D721Med (cell line): ENCODE measurements around the gene BAHCC1.

ENCODE experiments used
- DNase-seq: peaks from one replicate; pipeline ENCODE4 v3.0.0; 2011; ENCODE audit warnings: low spot score; ENCODE audit not compliant: insufficient read length
- FAIRE-seq: peaks from 2 replicates; lab custom pipeline; 2011; peaks lifted over from hg19 to GRCh38; lab: Jason Lieb, UNC
- TF ChIP-seq, protein P1 (sequence below): IDR thresholded peaks from 2 replicates; pipeline ENCODE4 v1.5.1; 2012; ENCODE audit warnings: mild to moderate bottlenecking, control low read depth; ENCODE audit not compliant: insufficient read depth; ENCODE audit errors: missing control alignments

The BAHCC1 gene

DNA sequence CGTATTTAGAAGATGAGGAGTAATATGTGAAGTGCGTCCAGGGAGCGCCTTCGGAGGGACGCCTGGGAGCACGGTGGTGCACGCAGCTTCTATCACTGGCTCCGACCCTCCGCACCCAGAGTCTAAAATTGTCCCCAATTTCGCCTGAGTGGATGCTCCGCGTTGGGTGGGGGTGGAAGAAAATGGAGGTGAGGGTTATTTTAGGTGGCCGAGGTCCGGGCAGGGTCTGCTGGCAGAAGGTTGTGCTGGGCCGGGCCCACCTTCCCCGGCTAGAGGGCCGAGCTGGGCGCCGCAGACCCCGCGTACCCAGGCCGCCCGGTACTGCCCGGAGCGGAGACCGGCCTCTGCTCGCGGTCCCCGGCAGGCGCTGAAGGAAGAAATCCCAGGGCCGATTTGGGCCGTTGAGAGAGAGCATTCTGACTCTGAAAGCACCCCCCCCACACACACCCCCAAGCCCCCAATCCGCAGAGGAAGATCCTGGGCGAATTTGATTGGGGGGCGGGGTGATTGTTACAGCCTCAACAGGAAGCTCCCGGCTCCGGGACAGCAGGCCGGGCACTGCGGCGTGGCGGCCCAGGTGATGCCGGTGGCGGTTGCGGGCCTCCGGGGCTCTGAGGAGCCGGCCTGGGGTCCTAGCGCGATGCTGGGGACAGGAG lies 3.0 kb downstream of the BAHCC1 start:
- FAIRE-seq = no peak
- DNase-seq = no peak
- TF ChIP-seq, protein P1, sequence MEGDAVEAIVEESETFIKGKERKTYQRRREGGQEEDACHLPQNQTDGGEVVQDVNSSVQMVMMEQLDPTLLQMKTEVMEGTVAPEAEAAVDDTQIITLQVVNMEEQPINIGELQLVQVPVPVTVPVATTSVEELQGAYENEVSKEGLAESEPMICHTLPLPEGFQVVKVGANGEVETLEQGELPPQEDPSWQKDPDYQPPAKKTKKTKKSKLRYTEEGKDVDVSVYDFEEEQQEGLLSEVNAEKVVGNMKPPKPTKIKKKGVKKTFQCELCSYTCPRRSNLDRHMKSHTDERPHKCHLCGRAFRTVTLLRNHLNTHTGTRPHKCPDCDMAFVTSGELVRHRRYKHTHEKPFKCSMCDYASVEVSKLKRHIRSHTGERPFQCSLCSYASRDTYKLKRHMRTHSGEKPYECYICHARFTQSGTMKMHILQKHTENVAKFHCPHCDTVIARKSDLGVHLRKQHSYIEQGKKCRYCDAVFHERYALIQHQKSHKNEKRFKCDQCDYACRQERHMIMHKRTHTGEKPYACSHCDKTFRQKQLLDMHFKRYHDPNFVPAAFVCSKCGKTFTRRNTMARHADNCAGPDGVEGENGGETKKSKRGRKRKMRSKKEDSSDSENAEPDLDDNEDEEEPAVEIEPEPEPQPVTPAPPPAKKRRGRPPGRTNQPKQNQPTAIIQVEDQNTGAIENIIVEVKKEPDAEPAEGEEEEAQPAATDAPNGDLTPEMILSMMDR = no peak

GRCh38 chr17:81398832-81399411 lies 3.7 kb downstream of the BAHCC1 start:
- no peak for DNase-seq
- TF ChIP-seq, protein P1 = no peak
- no peak for FAIRE-seq

DNA sequence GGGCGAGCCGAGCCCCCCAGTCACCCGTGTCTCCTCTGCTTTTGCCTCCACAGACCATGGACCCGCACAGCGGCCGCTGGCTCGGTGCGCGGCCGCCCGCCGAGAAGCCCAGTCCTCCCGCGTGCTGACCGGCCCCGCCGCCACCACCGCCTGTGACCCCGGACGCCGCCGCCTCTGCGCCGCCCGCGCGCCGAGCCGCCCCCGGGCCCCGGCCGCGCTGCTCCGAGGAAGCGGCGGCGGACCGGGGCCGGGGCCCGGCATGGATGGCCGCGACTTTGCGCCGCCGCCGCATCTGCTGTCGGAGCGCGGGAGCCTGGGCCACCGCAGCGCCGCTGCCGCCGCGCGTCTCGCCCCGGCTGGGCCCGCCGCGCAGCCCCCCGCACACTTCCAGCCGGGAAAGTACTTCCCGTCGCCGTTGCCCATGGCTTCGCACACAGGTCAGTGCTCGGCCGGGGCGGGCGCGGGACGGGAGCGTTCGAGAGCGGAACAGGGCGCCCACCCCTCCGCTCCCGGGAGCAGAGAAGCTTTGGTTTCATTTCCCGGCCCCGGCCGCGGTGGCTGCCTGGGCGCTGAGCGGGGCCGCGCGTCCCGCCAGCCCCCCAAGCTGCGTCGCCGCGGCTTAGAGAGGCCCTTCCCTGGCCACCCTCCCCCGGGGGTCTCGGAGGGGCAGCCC lies 4.4 kb downstream of the BAHCC1 start:
- DNase-seq (no peak), FAIRE-seq (no peak)
- TF ChIP-seq, protein P1 = no peak

DNA sequence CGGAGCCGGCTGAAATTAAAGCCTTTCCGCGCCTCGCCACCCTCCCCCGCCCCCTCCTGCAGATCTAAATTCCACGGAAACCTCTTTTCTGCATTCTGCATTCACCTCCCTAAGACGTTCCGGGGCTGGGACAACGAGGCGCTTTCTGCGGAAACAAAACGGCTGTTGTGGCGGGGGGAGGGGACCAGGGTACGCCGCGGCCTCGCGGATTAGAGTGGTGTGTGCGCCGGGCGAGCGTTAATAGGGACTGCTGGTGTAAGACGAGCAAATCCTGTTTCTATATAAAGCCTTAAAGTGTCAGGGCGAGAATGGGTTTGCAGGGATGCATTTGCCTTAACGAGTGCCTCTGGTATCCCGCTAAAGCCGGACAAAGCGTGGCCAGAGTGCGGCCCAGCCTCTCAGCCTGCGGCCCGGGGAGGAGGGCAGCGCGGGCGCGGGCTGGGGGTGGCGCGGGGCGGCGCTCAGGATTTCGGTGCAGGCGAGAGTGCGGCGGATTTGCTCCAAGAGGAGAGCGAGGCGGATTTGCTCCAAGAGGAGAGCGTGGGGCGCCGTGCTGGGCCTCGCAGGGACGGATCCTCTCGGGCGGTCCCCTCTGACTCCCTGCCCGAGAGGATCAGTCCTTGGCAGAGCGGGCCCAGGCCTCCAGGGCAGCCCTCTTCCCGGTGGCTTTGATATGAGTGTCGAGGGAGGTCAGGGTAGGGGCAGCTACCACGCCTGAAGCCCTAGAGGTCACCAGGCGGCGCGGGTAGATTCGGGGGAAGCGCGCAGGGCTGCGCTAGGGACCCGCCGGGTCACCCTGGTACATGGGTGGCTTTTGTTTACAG lies 5.1 kb downstream of the BAHCC1 start:
- TF ChIP-seq, protein P1 = no peak
- no peak for FAIRE-seq
- DNase-seq = peak; percentile 68

- no peak for DNase-seq
- FAIRE-seq = no peak
- TF ChIP-seq, protein P1 = no peak
Observed at GRCh38 chr17:81400996-81401722, 5.9 kb downstream of the BAHCC1 start.

DNA sequence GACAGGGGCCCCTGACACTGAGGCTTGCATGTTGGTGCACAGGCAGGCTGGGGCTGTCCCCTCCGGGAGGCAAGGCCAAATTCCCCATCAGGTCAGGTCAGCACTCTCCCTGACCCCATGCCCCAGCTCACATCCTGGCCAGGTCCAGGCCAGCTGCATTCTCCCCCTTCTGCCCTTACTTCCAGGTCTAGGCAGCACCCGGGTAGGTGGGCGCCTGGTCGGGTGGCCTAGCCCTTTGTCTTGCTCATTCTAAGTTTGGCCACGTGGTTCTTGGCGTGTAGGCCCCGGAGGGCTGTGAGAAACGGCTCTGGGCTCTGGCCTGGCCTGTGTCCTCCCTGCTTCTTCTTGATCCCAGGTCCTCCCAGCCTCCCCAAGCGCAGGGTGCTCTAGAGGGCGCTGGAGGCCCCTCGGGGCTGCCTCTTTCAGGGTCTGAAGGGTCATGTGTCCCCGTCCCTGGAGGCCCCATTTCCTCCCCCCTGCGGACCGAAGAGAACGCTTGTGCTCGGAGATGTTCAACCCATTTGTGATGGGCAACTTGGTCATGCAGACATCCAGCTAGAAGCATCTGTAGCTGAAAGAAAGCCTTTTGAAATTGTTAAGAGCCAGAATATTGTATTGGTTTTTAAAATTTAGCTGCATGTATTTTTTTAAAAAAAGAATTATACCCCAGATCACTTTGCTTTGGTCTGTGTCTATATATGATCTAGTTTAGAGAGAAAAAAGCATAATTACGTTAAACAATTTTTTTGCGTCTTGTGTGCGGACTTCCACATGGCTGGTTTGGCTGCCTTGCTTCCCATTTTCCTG lies 6.7 kb downstream of the BAHCC1 start:
- FAIRE-seq (no peak), DNase-seq (peak; percentile 73)
- TF ChIP-seq, protein P1 = peak; percentile 29
